Measurements from ENCODE around the gene RNF44.

Gene RNF44

DNA sequence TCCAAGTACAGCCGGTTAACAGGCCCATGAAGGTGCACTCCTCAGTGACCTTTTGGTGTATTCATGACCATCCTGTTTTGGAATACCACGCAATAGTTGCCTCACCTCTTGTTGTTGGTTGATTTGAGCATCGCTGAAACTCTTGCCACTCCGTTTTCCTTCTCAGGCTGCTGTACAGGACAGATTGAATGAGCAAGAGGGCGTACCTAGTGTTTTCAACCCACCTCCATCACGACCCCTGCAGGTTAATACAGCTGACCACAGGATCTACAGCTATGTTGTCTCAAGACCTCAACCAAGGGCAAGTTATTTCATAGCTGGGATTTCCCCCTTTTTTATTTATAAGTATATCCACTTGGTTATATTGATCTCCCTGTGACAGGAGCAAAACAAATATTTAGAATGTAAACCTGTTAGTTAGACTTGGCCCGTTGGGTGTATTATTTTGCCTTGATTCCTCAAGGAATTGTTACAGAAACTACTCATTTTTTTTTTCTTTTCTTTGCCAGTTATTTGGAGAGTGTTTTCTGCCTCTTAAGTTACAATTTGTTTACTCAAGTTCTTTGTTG lies 50.9 kb downstream of the RNF44 start:
- H3K4me3 ChIP-seq (ENCODE audit: low read depth, low read length), result no peak overlapping the region
- no peak for DNase-seq (ENCODE audit: low read depth)
- TF ChIP-seq, protein P1, sequence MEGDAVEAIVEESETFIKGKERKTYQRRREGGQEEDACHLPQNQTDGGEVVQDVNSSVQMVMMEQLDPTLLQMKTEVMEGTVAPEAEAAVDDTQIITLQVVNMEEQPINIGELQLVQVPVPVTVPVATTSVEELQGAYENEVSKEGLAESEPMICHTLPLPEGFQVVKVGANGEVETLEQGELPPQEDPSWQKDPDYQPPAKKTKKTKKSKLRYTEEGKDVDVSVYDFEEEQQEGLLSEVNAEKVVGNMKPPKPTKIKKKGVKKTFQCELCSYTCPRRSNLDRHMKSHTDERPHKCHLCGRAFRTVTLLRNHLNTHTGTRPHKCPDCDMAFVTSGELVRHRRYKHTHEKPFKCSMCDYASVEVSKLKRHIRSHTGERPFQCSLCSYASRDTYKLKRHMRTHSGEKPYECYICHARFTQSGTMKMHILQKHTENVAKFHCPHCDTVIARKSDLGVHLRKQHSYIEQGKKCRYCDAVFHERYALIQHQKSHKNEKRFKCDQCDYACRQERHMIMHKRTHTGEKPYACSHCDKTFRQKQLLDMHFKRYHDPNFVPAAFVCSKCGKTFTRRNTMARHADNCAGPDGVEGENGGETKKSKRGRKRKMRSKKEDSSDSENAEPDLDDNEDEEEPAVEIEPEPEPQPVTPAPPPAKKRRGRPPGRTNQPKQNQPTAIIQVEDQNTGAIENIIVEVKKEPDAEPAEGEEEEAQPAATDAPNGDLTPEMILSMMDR (conservative IDR thresholded peaks at IDR 0.05; ENCODE audit: low read depth, low read length), result no peak

DNA sequence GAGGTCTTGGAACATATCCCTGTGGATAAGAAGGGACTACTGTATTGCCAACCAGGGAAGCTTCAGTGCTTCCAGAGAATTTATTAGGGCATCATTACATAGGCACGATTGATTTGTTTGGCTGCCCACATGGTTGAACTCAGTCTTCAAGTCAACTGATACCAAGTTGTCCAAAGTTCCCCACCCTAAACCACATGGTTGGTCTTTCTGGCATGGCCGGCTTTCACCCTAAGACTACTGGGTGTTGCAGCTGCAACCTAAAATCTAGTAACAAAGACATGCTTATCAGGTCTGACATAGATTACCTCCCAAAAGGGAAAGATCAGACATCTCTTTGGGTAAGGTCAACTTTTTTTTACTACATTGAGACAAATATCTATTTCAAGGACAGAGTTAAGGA lies 52.0 kb downstream of the RNF44 start:
- no peak for DNase-seq (ENCODE audit: low read depth)
- no peak overlapping the region for H3K4me3 ChIP-seq (ENCODE audit: low read depth, low read length)
- TF ChIP-seq, protein P1 (conservative IDR thresholded peaks at IDR 0.05; ENCODE audit: low read depth, low read length), result no peak

DNA sequence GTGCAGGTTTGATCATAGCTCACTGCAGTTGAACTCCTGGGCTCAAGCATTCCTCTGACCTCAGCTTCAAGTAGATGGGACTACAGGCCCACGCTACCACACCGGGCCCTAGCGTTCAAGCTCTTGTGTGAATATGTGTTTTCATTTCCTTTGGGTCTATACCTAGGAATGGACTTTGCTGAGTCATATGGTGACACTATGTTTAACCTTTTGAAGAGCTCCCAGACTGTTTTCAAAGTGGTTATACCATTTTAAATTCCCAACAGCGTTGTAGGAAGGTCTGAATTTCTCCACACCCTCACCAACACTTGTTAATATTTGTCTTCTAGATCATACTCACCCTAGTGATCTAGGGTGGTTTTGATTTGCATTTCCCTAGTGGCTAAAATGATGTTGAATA lies 55.5 kb downstream of the RNF44 start:
- DNase-seq (ENCODE audit: low read depth), result peak; percentile 61
- H3K4me3 ChIP-seq (ENCODE audit: low read depth, low read length), result no peak overlapping the region
- TF ChIP-seq, protein P1 (conservative IDR thresholded peaks at IDR 0.05; ENCODE audit: low read depth, low read length), result no peak
